Liver (tissue), 9 donors: Measurements from ENCODE around the gene FASTKD1. TPM values are rescaled to one million over a fixed set of nuclear protein-coding genes. Genes with fewer than 3 reads are reported as not detected.

Experiments
- DNase-seq: peaks from one replicate; pipeline ENCODE4 v3.0.0-alpha.2; 2017; ENCODE audit warnings: low spot score
- H3K27ac ChIP-seq, 2 donors: one replicate each; pipeline ENCODE4 v1.7.0; 2013; ENCODE audit warnings: inconsistent platforms in 2 of 2, low read length in 2 of 2, control low read depth in 1 of 2, low read depth in 1 of 2, mild to moderate bottlenecking in 1 of 2
- H3K27me3 ChIP-seq, 4 donors: one replicate each; pipeline versions ENCODE4 v1.6.1 to v1.7.0; 2013; ENCODE audit warnings: low read length in 3 of 4, inconsistent platforms in 1 of 4, mild to moderate bottlenecking in 1 of 4, moderate library complexity in 1 of 4; ENCODE audit not compliant: control insufficient read depth in 4 of 4, insufficient read depth in 4 of 4
- H3K36me3 ChIP-seq, 4 donors: one replicate each; pipeline versions ENCODE4 v1.6.1 to v1.7.0; 2013; ENCODE audit warnings: low read length in 3 of 4, mild to moderate bottlenecking in 3 of 4, low read depth in 1 of 4, moderate library complexity in 1 of 4; ENCODE audit not compliant: control insufficient read depth in 4 of 4, insufficient read depth in 3 of 4
- H3K4me1 ChIP-seq, 4 donors: one replicate each; pipeline versions ENCODE4 v1.6.1 to v1.7.0; 2013; ENCODE audit warnings: low read length in 3 of 4, mild to moderate bottlenecking in 3 of 4, moderate library complexity in 1 of 4; ENCODE audit not compliant: control insufficient read depth in 4 of 4, insufficient read depth in 4 of 4
- H3K4me3 ChIP-seq, 3 donors: one replicate each; pipeline versions ENCODE4 v1.6.1 to v1.7.0; 2013; ENCODE audit warnings: low read length in 3 of 3, control low read depth in 1 of 3, low read depth in 1 of 3, mild to moderate bottlenecking in 1 of 3
- H3K9ac ChIP-seq, 2 donors: one replicate each; pipeline ENCODE4 v1.7.0; 2013; ENCODE audit warnings: low read length in 2 of 2, mild to moderate bottlenecking in 2 of 2, moderate library complexity in 2 of 2, control low read depth in 1 of 2, low read depth in 1 of 2
- H3K9me3 ChIP-seq, 4 donors: one replicate each; pipeline versions ENCODE4 v1.6.1 to v1.7.0; 2013; ENCODE audit warnings: low read length in 3 of 4; ENCODE audit not compliant: control insufficient read depth in 4 of 4
- EGR1 ChIP-seq, 2 donors: IDR thresholded peaks; 2 replicates each; pipeline ENCODE4 v1.6.1; 2016 to 2018; ENCODE audit warnings: antibody characterized with exemption in 2 of 2, low read depth in 2 of 2
- FOXA1 ChIP-seq: IDR thresholded peaks from 2 replicates; pipeline ENCODE4 v1.6.1; 2016; ENCODE audit warnings: antibody characterized with exemption
- FOXA2 ChIP-seq: IDR thresholded peaks from 2 replicates; pipeline ENCODE4 v1.6.1; 2016; ENCODE audit warnings: antibody characterized with exemption
- GABPA ChIP-seq, 2 donors: IDR thresholded peaks in 1 of 2; conservative IDR thresholded peaks in 1 of 2; 2 replicates each; pipeline ENCODE4 v1.6.1; 2016; ENCODE audit warnings: antibody characterized with exemption in 2 of 2, mild to moderate bottlenecking in 1 of 2, moderate library complexity in 1 of 2
- HNF4A ChIP-seq, 2 donors: conservative IDR thresholded peaks; 2 replicates each; pipeline ENCODE4 v1.6.1; 2016; ENCODE audit warnings: antibody characterized with exemption in 2 of 2, mild to moderate bottlenecking in 2 of 2
- HNF4G ChIP-seq: IDR thresholded peaks from 2 replicates; pipeline ENCODE4 v1.6.1; 2016; ENCODE audit warnings: antibody characterized with exemption
- JUND ChIP-seq, 2 donors: IDR thresholded peaks; 2 replicates each; pipeline ENCODE4 v1.6.1; 2016; ENCODE audit warnings: antibody characterized with exemption in 2 of 2
- NR2F2 ChIP-seq: IDR thresholded peaks from 2 replicates; pipeline ENCODE4 v1.6.1; 2016; ENCODE audit warnings: antibody characterized with exemption
- RAD21 ChIP-seq, 2 donors: IDR thresholded peaks; 2 replicates each; pipeline ENCODE4 v1.6.1; 2016; ENCODE audit warnings: antibody characterized with exemption in 2 of 2, mild to moderate bottlenecking in 2 of 2
- RXRA ChIP-seq, 2 donors: IDR thresholded peaks; 2 replicates each; pipeline ENCODE4 v1.6.1; 2017 to 2018; ENCODE audit warnings: antibody characterized with exemption in 2 of 2, mild to moderate bottlenecking in 1 of 2
- SP1 ChIP-seq: IDR thresholded peaks from 2 replicates; pipeline ENCODE4 v1.6.1; 2018; ENCODE audit warnings: antibody characterized with exemption, mild to moderate bottlenecking
- TAF1 ChIP-seq: conservative IDR thresholded peaks from 2 replicates; pipeline ENCODE4 v1.6.1; 2016; ENCODE audit warnings: antibody characterized with exemption, mild to moderate bottlenecking
- YY1 ChIP-seq: IDR thresholded peaks from 2 replicates; pipeline ENCODE4 v1.6.1; 2016; ENCODE audit warnings: antibody characterized with exemption, mild to moderate bottlenecking
- polyA plus RNA-seq, 2 donors: library from polyadenylated mRNA; stranded (reverse) in 1 of 2; unstranded in 1 of 2; fragments of 200-250 nt in 1 of 2; fragments of >200 nt in 1 of 2; fragmentation: Nextera tagmentation in 1 of 2; extraction: Ambion mirVana in 1 of 2; gene quantifications; one replicate each; pipeline versions ENCODE4 v1.2.1 to v1.2.3, GENCODE V29; 2013 to 2015
- total RNA-seq, 2 donors: library from RNA; depleted of rRNA; stranded (reverse); fragments of >200 nt; gene quantifications; one replicate each; pipeline ENCODE4 v1.2.3, GENCODE V29; 2014
- TF ChIP-seq, protein P1 (sequence below): IDR thresholded peaks from 2 replicates; pipeline ENCODE4 v1.6.1; 2016; ENCODE audit warnings: antibody characterized with exemption
- TF ChIP-seq, protein P2 (sequence below): IDR thresholded peaks from 2 replicates; pipeline ENCODE4 v1.6.1; 2016; ENCODE audit warnings: antibody characterized with exemption, mild to moderate bottlenecking
- TF ChIP-seq, protein P3 (sequence below): IDR thresholded peaks from 2 replicates; pipeline ENCODE4 v1.6.1; 2016; ENCODE audit warnings: antibody characterized with exemption
- TF ChIP-seq, protein P4 (sequence below): IDR thresholded peaks from 2 replicates; pipeline ENCODE4 v1.6.1; 2016; ENCODE audit warnings: antibody characterized with exemption
- TF ChIP-seq, protein P5 (sequence below): fragments of 150-350 bp; IDR thresholded peaks from 2 replicates; pipeline ENCODE4 v1.5.1; 2017; ENCODE audit warnings: improper control_type of control experiment, low read depth, low read length; ENCODE audit not compliant: missing input control
- donor health status: healthy.
- donor health status: healthy.
- donor health status: healthy.
- donor health status: healthy.
- donor health status: healthy.

FASTKD1 gene
- total and polyA plus RNA-seq, 4 donors: 6.7 to 20.7 (median 16.2) TPM

DNA sequence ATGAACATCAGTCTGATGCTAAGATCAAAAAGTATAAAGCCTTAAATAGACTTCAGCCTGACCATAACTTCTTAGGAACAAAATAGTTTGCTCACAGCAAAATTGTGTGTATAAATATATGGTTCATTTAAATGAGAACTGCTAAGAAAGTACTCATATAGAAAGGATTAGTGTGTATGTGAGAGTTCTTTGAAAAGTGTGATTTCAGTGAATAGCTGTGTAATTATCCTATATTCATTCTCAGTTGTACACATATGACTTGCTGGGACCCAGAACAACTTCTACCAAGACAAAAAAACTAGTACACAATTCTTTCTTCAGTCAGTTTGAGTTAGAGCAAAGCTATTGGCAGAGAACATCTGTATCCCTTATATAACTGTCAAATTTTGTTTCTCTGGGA, 87.2 kb downstream of the FASTKD1 start:
- Histone ChIP-seq H3K9ac (no peak overlapping the region), H3K9me3 (no peaks in the 10 kb centered on the region), H3K4me1 (no peaks in the 10 kb centered on the region), H3K4me3 (no peak overlapping the region), H3K27ac (no peak overlapping the region), H3K27me3 (no peaks in the 10 kb centered on the region), H3K36me3 (peaks cover 4 to 13% (median 9%) of the 10 kb centered on the region in 4 donors)
- no peak for DNase-seq
- TF ChIP-seq SP1: no peak
- TF ChIP-seq, protein P1, sequence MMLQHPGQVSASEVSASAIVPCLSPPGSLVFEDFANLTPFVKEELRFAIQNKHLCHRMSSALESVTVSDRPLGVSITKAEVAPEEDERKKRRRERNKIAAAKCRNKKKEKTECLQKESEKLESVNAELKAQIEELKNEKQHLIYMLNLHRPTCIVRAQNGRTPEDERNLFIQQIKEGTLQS: no peak
- TF ChIP-seq HNF4A (conservative IDR thresholded peaks at IDR 0.05): no peak
- TF ChIP-seq, protein P2, sequence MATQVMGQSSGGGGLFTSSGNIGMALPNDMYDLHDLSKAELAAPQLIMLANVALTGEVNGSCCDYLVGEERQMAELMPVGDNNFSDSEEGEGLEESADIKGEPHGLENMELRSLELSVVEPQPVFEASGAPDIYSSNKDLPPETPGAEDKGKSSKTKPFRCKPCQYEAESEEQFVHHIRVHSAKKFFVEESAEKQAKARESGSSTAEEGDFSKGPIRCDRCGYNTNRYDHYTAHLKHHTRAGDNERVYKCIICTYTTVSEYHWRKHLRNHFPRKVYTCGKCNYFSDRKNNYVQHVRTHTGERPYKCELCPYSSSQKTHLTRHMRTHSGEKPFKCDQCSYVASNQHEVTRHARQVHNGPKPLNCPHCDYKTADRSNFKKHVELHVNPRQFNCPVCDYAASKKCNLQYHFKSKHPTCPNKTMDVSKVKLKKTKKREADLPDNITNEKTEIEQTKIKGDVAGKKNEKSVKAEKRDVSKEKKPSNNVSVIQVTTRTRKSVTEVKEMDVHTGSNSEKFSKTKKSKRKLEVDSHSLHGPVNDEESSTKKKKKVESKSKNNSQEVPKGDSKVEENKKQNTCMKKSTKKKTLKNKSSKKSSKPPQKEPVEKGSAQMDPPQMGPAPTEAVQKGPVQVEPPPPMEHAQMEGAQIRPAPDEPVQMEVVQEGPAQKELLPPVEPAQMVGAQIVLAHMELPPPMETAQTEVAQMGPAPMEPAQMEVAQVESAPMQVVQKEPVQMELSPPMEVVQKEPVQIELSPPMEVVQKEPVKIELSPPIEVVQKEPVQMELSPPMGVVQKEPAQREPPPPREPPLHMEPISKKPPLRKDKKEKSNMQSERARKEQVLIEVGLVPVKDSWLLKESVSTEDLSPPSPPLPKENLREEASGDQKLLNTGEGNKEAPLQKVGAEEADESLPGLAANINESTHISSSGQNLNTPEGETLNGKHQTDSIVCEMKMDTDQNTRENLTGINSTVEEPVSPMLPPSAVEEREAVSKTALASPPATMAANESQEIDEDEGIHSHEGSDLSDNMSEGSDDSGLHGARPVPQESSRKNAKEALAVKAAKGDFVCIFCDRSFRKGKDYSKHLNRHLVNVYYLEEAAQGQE: no peak
- TF ChIP-seq, protein P3, sequence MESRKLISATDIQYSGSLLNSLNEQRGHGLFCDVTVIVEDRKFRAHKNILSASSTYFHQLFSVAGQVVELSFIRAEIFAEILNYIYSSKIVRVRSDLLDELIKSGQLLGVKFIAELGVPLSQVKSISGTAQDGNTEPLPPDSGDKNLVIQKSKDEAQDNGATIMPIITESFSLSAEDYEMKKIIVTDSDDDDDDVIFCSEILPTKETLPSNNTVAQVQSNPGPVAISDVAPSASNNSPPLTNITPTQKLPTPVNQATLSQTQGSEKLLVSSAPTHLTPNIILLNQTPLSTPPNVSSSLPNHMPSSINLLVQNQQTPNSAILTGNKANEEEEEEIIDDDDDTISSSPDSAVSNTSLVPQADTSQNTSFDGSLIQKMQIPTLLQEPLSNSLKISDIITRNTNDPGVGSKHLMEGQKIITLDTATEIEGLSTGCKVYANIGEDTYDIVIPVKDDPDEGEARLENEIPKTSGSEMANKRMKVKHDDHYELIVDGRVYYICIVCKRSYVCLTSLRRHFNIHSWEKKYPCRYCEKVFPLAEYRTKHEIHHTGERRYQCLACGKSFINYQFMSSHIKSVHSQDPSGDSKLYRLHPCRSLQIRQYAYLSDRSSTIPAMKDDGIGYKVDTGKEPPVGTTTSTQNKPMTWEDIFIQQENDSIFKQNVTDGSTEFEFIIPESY: no peak
- no peak for TF ChIP-seq YY1
- TF ChIP-seq TAF1: no peak
- TF ChIP-seq HNF4G: no peak
- no peak for TF ChIP-seq GABPA (IDR thresholded peaks at IDR 0.05 in 1 of 2, conservative IDR thresholded peaks at IDR 0.05 in 1 of 2)
- TF ChIP-seq FOXA2: no peak
- no peak for TF ChIP-seq FOXA1
- TF ChIP-seq, protein P4, sequence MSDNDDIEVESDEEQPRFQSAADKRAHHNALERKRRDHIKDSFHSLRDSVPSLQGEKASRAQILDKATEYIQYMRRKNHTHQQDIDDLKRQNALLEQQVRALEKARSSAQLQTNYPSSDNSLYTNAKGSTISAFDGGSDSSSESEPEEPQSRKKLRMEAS: no peak
- no peak for TF ChIP-seq NR2F2
- TF ChIP-seq, protein P5, sequence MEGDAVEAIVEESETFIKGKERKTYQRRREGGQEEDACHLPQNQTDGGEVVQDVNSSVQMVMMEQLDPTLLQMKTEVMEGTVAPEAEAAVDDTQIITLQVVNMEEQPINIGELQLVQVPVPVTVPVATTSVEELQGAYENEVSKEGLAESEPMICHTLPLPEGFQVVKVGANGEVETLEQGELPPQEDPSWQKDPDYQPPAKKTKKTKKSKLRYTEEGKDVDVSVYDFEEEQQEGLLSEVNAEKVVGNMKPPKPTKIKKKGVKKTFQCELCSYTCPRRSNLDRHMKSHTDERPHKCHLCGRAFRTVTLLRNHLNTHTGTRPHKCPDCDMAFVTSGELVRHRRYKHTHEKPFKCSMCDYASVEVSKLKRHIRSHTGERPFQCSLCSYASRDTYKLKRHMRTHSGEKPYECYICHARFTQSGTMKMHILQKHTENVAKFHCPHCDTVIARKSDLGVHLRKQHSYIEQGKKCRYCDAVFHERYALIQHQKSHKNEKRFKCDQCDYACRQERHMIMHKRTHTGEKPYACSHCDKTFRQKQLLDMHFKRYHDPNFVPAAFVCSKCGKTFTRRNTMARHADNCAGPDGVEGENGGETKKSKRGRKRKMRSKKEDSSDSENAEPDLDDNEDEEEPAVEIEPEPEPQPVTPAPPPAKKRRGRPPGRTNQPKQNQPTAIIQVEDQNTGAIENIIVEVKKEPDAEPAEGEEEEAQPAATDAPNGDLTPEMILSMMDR: no peak
- TF ChIP-seq EGR1 (IDR thresholded peaks at IDR 0.05; ENCODE audit: low read depth in 2 of 2): no peak
- TF ChIP-seq RXRA (IDR thresholded peaks at IDR 0.05): no peak
- no peak for TF ChIP-seq JUND (IDR thresholded peaks at IDR 0.05)
- TF ChIP-seq RAD21 (IDR thresholded peaks at IDR 0.05): no peak
